Suprapubic skin (tissue), 4 donors: ENCODE data around the gene HSD17B1.

Source experiments
- CTCF ChIP-seq, 2 donors: fragments of 200-600 bp in 1 of 2; fragments of 450-650 bp in 1 of 2; sonication (generic) in 1 of 2; IDR thresholded peaks; one replicate each; pipeline ENCODE4 v1.5.1; 2016 to 2019; ENCODE audit warnings: antibody characterized with exemption in 2 of 2, mild to moderate bottlenecking in 1 of 2, moderate library complexity in 1 of 2
- EP300 ChIP-seq: sonication (generic); formaldehyde crosslinking; IDR thresholded peaks from one replicate; pipeline ENCODE4 v1.6.1; 2017; ENCODE audit warnings: antibody characterized with exemption
- POLR2A ChIP-seq, 2 donors: fragments of 450-650 bp; IDR thresholded peaks; one replicate each; pipeline ENCODE4 v1.6.1; 2017; ENCODE audit warnings: antibody characterized with exemption in 2 of 2, mild to moderate bottlenecking in 2 of 2, moderate library complexity in 2 of 2
- POLR2AphosphoS5 ChIP-seq, 3 donors: sonication (generic); formaldehyde crosslinking; IDR thresholded peaks; one replicate each; pipeline ENCODE4 v1.6.1; 2017; ENCODE audit warnings: antibody characterized with exemption in 3 of 3

DNA sequence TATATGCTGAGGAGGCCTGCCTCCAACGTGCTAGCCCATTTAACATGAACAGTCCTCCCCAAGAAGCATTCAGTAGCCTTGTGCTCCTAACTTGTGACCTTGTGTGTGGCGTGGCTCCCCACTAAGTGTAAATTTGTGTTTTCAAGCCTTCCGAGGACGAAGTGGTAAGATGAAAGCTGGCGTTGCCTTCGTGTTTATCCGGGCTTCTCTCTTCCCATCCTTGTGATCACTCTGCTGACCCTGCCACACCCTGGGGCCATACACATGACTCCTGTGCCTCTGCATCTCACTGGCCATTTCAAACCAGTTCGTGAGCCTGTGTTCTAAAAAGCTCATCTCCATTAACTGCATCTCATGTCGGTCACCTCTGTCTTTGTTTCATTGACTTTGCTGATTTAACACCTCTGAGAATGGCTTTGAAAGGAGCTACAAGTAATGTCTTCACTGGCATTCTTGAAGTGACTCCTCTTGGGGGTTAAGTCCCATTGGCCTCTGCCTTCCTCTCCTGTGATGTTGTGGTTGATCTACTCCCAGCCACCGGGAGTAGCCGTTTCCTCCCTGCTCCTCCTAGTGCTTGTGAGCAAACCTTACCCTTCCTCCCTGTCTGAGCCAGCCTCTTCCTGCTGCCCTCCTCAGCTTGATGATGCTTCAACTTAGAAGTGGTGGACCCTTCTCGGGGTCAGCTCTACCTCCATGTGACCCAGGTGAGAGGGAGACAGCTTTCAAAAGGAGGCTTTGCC, 44.1 kb upstream of the HSD17B1 start:
- TF ChIP-seq POLR2AphosphoS5 (IDR thresholded peaks at IDR 0.05), result no peak
- no peak for TF ChIP-seq POLR2A (IDR thresholded peaks at IDR 0.05)
- TF ChIP-seq CTCF (IDR thresholded peaks at IDR 0.05), result no peak
- TF ChIP-seq EP300, result no peak
